HCT116 (cell line): ENCODE data around the gene ARMC3. TPM values are rescaled to one million over a fixed set of nuclear protein-coding genes. Genes with fewer than 3 reads are reported as not detected.

Source experiments
- ATAC-seq: fragments of 200-7000 bp; cut with Tn5 transposase; 2 replicates; pipeline ENCODE4 v1.9.1; 2020; ENCODE audit warnings: mild to moderate bottlenecking, moderate library complexity
- BruUV-seq: library from RNA; stranded (reverse); fragments of 400-500 nt; replicated peaks from 2 replicates; lab custom pipeline; 2021; lab: Mats Ljungman, UMichigan
- CTCF ChIA-PET: fragments of 300-600 bp; sonication (Branson Sonifier 250); formaldehyde crosslinking; loops from one replicate; lab custom pipeline; 2021; ENCODE audit warnings: antibody characterized with exemption; lab: Charles Lee
- POLR2A ChIA-PET: fragments of 300-600, 350-600 bp; sonication (Branson Sonifier 250); formaldehyde crosslinking; loops from one replicate; lab custom pipeline; 2021; ENCODE audit warnings: antibody characterized with exemption; lab: Charles Lee
- RAD21 ChIA-PET, 2 experiments: fragments of 300-600 bp; sonication (Branson Sonifier 250); formaldehyde crosslinking; loops; one replicate each; lab custom pipeline; 2023; ENCODE audit warnings: low total read pairs in 2 of 2; ENCODE audit not compliant: uncharacterized antibody in 2 of 2, unreplicated experiment in 2 of 2, low non-redundant PET in 1 of 2; lab: Charles Lee
- DNase-seq: peaks from one replicate; pipeline ENCODE4 v3.0.0-alpha.2; 2010; ENCODE audit warnings: low read depth, low spot score
- H2AFZ ChIP-seq: fragments of 200-600 bp; shearing (Covaris generic), sonication (generic); 2 replicates; pipeline ENCODE4 v1.6.1; 2017; ENCODE audit warnings: low read depth, mixed run types, mixed read lengths, antibody characterized with exemption, low read length; ENCODE audit not compliant: poor library complexity, severe bottlenecking
- H3K27ac ChIP-seq: 2 replicates; pipeline ENCODE4 v1.5.1; 2012; ENCODE audit warnings: low read depth, low read length
- H3K27me3 ChIP-seq: fragments of 200-600 bp; sonication (generic); 2 replicates; pipeline ENCODE4 v1.6.1; 2016; ENCODE audit warnings: mixed run types, low read length, mixed read lengths; ENCODE audit not compliant: insufficient read depth
- H3K36me3 ChIP-seq, 2 experiments: fragments of 200-500 bp in 1 of 2; fragments of 200-600 bp in 1 of 2; sonication (Bioruptor generic) in 1 of 2; sonication (generic) in 1 of 2; 2 replicates each; pipeline versions ENCODE4 v1.5.1 to v1.6.1; 2014 to 2016; ENCODE audit warnings: low read length in 2 of 2, inconsistent platforms in 1 of 2, mixed read lengths in 1 of 2, mixed run types in 1 of 2; ENCODE audit not compliant: insufficient read depth in 2 of 2, control insufficient read depth in 1 of 2
- H3K4me1 ChIP-seq, 2 experiments: fragments of 200-600 bp in 1 of 2; sonication (generic) in 1 of 2; 2 replicates each; pipeline versions ENCODE4 v1.5.1 to v1.6.1; 2012 to 2017; ENCODE audit warnings: low read length in 2 of 2, inconsistent platforms in 1 of 2, mild to moderate bottlenecking in 1 of 2, mixed read lengths in 1 of 2, mixed run types in 1 of 2, moderate library complexity in 1 of 2; ENCODE audit not compliant: insufficient read depth in 2 of 2, control insufficient read depth in 1 of 2
- H3K4me2 ChIP-seq: fragments of 200-600 bp; sonication (generic); 2 replicates; pipeline ENCODE4 v1.6.1; 2017; ENCODE audit warnings: mixed run types, low read length, mixed read lengths
- H3K4me3 ChIP-seq, 2 experiments: fragments of 200-600 bp in 1 of 2; sonication (generic) in 1 of 2; replicated peaks in 1 of 2; 2 replicates each; pipeline ENCODE4 v1.5.1; 2011 to 2016; ENCODE audit warnings: low read length in 2 of 2, control low read depth in 1 of 2, low read depth in 1 of 2, mild to moderate bottlenecking in 1 of 2, mixed read lengths in 1 of 2, mixed run types in 1 of 2
- H3K79me2 ChIP-seq: fragments of 200-600 bp; sonication (generic); 2 replicates; pipeline ENCODE4 v1.6.1; 2017; ENCODE audit warnings: mild to moderate bottlenecking, mixed run types, low read length, moderate library complexity, mixed read lengths; ENCODE audit not compliant: insufficient read depth
- H3K9ac ChIP-seq: fragments of 200-600 bp; sonication (generic); 2 replicates; pipeline ENCODE4 v1.6.1; 2016; ENCODE audit warnings: low read length, mixed read lengths
- H3K9me2 ChIP-seq: fragments of 200-600 bp; sonication (generic), shearing (Covaris generic); 2 replicates; pipeline ENCODE4 v1.6.1; 2017; ENCODE audit warnings: mixed run types, mild to moderate bottlenecking, moderate library complexity; ENCODE audit not compliant: insufficient read depth
- H3K9me3 ChIP-seq, 2 experiments: fragments of 200-500 bp in 1 of 2; fragments of 200-600 bp in 1 of 2; sonication (Bioruptor generic) in 1 of 2; sonication (generic) in 1 of 2; 2 replicates each; pipeline ENCODE4 v1.6.1; 2014 to 2017; ENCODE audit warnings: low read length in 2 of 2, mixed read lengths in 2 of 2, inconsistent platforms in 1 of 2, low read depth in 1 of 2, mild to moderate bottlenecking in 1 of 2, mixed run types in 1 of 2, moderate library complexity in 1 of 2; ENCODE audit not compliant: control insufficient read depth in 1 of 2, insufficient read depth in 1 of 2
- H4K20me1 ChIP-seq: fragments of 200-600 bp; sonication (generic), shearing (Covaris generic); 2 replicates; pipeline ENCODE4 v1.6.1; 2017; ENCODE audit warnings: mixed run types, mild to moderate bottlenecking, moderate library complexity; ENCODE audit not compliant: insufficient read depth
- CEBPB ChIP-seq: IDR thresholded peaks from 2 replicates; pipeline ENCODE4 v1.6.1; 2012; ENCODE audit warnings: low read depth
- CTCF ChIP-seq, 3 experiments: fragments of 200-600 bp in 1 of 3; sonication (generic) in 1 of 3; IDR thresholded peaks in 2 of 3; conservative IDR thresholded peaks in 1 of 3; 2 replicates each; pipeline ENCODE4 v1.5.1; 2012 to 2017; ENCODE audit warnings: low read depth in 2 of 3, low read length in 2 of 3, antibody characterized with exemption in 1 of 3, borderline replicate concordance in 1 of 3, control low read depth in 1 of 3, mild to moderate bottlenecking in 1 of 3, mixed read lengths in 1 of 3, mixed run types in 1 of 3, moderate library complexity in 1 of 3; ENCODE audit not compliant: insufficient read depth in 1 of 3
- EGR1 ChIP-seq: IDR thresholded peaks from 2 replicates; pipeline ENCODE4 v1.6.1; 2012; ENCODE audit warnings: low read depth
- ELF1 ChIP-seq: IDR thresholded peaks from 2 replicates; pipeline ENCODE4 v1.6.1; 2012; ENCODE audit warnings: low read depth, borderline replicate concordance
- MAX ChIP-seq: IDR thresholded peaks from 2 replicates; pipeline ENCODE4 v1.6.1; 2012
- POLR2A ChIP-seq: IDR thresholded peaks from 2 replicates; pipeline ENCODE4 v1.7.0; 2011; ENCODE audit warnings: borderline replicate concordance; ENCODE audit not compliant: insufficient read depth, insufficient read length; ENCODE audit errors: extremely low read depth
- RAD21 ChIP-seq: IDR thresholded peaks from 2 replicates; pipeline ENCODE4 v1.6.1; 2012; ENCODE audit warnings: low read depth, mild to moderate bottlenecking
- SRF ChIP-seq: IDR thresholded peaks from 2 replicates; pipeline ENCODE4 v1.6.1; 2012; ENCODE audit warnings: low read depth
- TCF7L2 ChIP-seq: IDR thresholded peaks from 2 replicates; pipeline ENCODE4 v1.7.0; 2011; ENCODE audit warnings: borderline replicate concordance, inconsistent platforms; ENCODE audit not compliant: insufficient read depth, insufficient read length; ENCODE audit errors: extremely low read depth
- ZFX ChIP-seq: fragments of 450-650 bp; IDR thresholded peaks from 2 replicates; pipeline ENCODE4 v1.6.1; 2017
- intact Hi-C: fragments of 100-400 bp; cut with micrococcal nuclease; formaldehyde crosslinking; loops from 2 replicates; pipeline ENCODE4 v1.10.0; 2022
- total RNA-seq: library from RNA; stranded (reverse); gene quantifications from one replicate; pipeline ENCODE4 v1.2.1, GENCODE V29; 2021; ENCODE audit not compliant: unreplicated experiment
- TF ChIP-seq, protein P1 (sequence below): IDR thresholded peaks from 2 replicates; pipeline ENCODE4 v1.6.1; 2012

Gene ARMC3
- total RNA-seq, 1 experiment from 2014 or later: 2.6 TPM

DNA sequence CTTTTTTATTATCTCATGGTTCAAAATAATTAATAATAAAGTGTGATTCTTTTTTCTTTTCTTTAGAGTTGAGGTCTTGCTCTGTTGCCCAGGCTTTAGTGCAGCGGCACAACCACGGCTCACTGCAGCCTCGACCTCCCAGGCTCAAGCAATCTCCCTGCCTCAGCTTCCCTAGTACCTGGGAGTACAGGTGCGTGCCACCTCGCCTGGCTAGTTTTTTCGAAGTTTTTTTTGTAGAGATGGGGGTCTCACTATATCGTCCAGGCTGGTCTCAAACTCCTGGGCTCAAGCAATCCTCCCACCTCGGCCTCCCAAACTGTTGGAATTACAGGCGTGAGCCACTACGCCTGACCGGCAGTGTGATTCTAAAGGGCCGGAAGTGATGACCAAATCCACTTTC lies 139.5 kb downstream of the ARMC3 start:
- no peaks in the 10 kb centered on the region for H3K9me2 ChIP-seq
- intact Hi-C loops: loop anchor here (10.0 kb wide), 2 partner anchors 633 to 813 kb away; no protein-coding TSS in a partner anchor
- no peak overlapping the region for H3K4me2 ChIP-seq
- H3K36me3 ChIP-seq: no peaks in the 10 kb centered on the region
- ATAC-seq (no peak), DNase-seq (no peak)
- BruUV-seq: no TSS peak
- no peak overlapping the region for H2AFZ ChIP-seq
- no peak overlapping the region for H3K9ac ChIP-seq
- H3K4me1 ChIP-seq: peaks cover 4 to 11% of the 10 kb centered on the region in 2 experiments; a peak in 3 of 4 replicates
- H3K79me2 ChIP-seq: no peaks in the 10 kb centered on the region
- CTCF ChIA-PET: no interaction called here
- no peak overlapping the region for H3K27ac ChIP-seq
- H3K27me3 ChIP-seq: no peaks in the 10 kb centered on the region
- TF ChIP-seq ELF1: no peak
- no peak for TF ChIP-seq MAX
- TF ChIP-seq, protein P1, sequence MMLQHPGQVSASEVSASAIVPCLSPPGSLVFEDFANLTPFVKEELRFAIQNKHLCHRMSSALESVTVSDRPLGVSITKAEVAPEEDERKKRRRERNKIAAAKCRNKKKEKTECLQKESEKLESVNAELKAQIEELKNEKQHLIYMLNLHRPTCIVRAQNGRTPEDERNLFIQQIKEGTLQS: no peak
- no peak for TF ChIP-seq EGR1
- TF ChIP-seq CEBPB: no peak
- no peak for TF ChIP-seq ZFX
- TF ChIP-seq SRF: no peak
- TF ChIP-seq POLR2A: no peak
- TF ChIP-seq RAD21: no peak
- TF ChIP-seq TCF7L2: no peak
- TF ChIP-seq CTCF (IDR thresholded peaks at IDR 0.05 in 2 of 3, conservative IDR thresholded peaks at IDR 0.05 in 1 of 3; ENCODE audit: borderline replicate concordance in 1 of 3, insufficient read depth in 1 of 3, low read depth in 2 of 3, low read length in 2 of 3): no peak
- POLR2A ChIA-PET: no interaction called here
- no peaks in the 10 kb centered on the region for H4K20me1 ChIP-seq
- no peaks in the 10 kb centered on the region for H3K9me3 ChIP-seq
- H3K4me3 ChIP-seq: no peak overlapping the region
- RAD21 ChIA-PET: no interaction called here
